Measurements from ENCODE around the gene EPB41L3. TPM values are rescaled to one million over a fixed set of nuclear protein-coding genes. Genes with fewer than 3 reads are reported as not detected.
"Not testable (repeated sequence)": the region's sequence is repeated elsewhere in the genome, so short reads cannot be mapped to it uniquely, and the experiment has no call there.

The EPB41L3 gene
- total RNA-seq, 2 experiments from 2014 or later, result 0.31 TPM; not detected in 1

DNA sequence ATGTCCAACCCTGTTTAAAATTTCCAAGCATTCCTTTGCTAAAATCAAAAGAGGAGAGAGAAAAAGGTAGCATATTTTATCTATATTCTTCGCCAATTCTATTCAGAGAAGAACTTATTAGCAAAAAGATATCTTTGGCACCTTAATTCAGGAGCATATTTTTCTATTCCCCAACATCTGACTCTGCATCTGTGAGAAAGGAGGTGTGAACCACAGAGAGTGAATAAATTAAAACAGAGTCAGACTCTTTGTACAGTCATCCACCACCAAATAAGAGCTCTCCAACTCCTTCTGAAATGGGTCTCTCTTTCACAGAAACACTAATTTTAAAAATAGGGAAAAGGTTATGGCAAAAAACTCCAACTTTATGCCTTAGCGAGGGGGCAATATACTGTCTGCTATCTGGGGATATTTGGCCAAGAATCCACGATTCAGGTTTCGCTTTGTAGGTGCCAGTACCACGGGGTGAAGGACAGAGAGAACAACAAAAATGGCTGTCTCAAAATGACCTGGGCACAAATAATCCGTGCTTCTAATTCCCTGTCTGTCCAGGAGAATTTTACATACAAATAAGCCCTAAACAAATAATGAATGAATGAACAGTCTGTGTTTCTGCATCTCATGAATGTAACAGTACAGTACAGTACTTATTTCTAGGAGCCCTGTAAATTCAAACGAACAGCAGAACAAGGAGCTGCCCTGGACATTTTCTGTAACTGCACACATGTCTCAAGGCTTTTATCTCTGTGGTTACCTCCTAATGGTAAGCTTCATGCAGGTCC, 43.4 kb downstream of the EPB41L3 start:
- no peak for ATAC-seq
- no peaks in the 10 kb centered on the region for H3K36me3 Mint-ChIP-seq (ENCODE audit: low read depth)
- CTCF ChIA-PET, result no interaction called here

DNA sequence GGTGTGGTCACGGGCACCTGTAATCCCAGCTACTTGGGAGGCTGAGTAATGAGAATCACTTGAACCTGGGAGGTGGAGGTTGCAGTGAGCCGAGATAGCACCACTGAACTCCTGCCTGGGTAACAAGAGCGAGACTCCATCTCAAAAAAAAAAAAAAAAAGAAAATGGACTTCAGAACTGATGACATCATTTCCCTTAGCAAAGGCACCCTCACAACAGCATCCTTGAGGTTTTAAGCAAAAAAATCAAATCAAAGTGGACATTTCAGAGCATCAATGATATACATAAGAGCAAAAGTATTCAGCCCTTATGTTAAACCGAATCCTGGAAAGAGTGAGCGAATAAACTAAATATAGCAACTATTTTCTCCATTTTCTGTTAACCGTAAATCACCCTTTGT, 45.3 kb downstream of the EPB41L3 start:
- Mint-ChIP-seq H3K36me3 (ENCODE audit: low read depth) (no peaks in the 10 kb centered on the region), H3K9me3 (no peaks in the 10 kb centered on the region), H3K27ac (no peak overlapping the region), H3K4me3 (no peak overlapping the region), H3K27me3 (peaks cover 13% of the 10 kb centered on the region), H3K4me1 (ENCODE audit: low read depth) (no peaks in the 10 kb centered on the region)
- POLR2A ChIA-PET, result no interaction called here
- no peak for ATAC-seq
- TF ChIP-seq, protein P1, sequence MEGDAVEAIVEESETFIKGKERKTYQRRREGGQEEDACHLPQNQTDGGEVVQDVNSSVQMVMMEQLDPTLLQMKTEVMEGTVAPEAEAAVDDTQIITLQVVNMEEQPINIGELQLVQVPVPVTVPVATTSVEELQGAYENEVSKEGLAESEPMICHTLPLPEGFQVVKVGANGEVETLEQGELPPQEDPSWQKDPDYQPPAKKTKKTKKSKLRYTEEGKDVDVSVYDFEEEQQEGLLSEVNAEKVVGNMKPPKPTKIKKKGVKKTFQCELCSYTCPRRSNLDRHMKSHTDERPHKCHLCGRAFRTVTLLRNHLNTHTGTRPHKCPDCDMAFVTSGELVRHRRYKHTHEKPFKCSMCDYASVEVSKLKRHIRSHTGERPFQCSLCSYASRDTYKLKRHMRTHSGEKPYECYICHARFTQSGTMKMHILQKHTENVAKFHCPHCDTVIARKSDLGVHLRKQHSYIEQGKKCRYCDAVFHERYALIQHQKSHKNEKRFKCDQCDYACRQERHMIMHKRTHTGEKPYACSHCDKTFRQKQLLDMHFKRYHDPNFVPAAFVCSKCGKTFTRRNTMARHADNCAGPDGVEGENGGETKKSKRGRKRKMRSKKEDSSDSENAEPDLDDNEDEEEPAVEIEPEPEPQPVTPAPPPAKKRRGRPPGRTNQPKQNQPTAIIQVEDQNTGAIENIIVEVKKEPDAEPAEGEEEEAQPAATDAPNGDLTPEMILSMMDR (IDR thresholded peaks at IDR 0.05), result no peak
- intact Hi-C loops (cut with micrococcal nuclease), result no loop called here
- CTCF ChIA-PET, result no interaction called here
- no peak for DNase-seq

More for the DNA sequence above, 43.4 kb downstream of the EPB41L3 start:
- H3K27ac Mint-ChIP-seq, result no peak overlapping the region
- TF ChIP-seq, protein P1 (IDR thresholded peaks at IDR 0.05), result no peak
- no peak overlapping the region for H3K4me3 Mint-ChIP-seq
- no peak for DNase-seq
- no peaks in the 10 kb centered on the region for H3K9me3 Mint-ChIP-seq
- intact Hi-C loops (cut with micrococcal nuclease), result no loop called here
- H3K4me1 Mint-ChIP-seq (ENCODE audit: low read depth), result no peaks in the 10 kb centered on the region
- POLR2A ChIA-PET, result no interaction called here
- H3K27me3 Mint-ChIP-seq, result peaks cover 9% of the 10 kb centered on the region

GRCh38 chr18:5496305-5496704, 47.5 kb downstream of the EPB41L3 start:
- ChIA-PET CTCF (no interaction called here), POLR2A (no interaction called here)
- Mint-ChIP-seq H3K27ac (no peak overlapping the region), H3K4me1 (ENCODE audit: low read depth) (no peaks in the 10 kb centered on the region), H3K27me3 (peaks cover 15% of the 10 kb centered on the region), H3K9me3 (no peaks in the 10 kb centered on the region), H3K36me3 (ENCODE audit: low read depth) (no peaks in the 10 kb centered on the region), H3K4me3 (no peak overlapping the region)
- TF ChIP-seq, protein P1 (IDR thresholded peaks at IDR 0.05), result no peak
- DNase-seq (no peak), ATAC-seq (no peak)
- intact Hi-C loops (cut with micrococcal nuclease), result no loop called here

DNA sequence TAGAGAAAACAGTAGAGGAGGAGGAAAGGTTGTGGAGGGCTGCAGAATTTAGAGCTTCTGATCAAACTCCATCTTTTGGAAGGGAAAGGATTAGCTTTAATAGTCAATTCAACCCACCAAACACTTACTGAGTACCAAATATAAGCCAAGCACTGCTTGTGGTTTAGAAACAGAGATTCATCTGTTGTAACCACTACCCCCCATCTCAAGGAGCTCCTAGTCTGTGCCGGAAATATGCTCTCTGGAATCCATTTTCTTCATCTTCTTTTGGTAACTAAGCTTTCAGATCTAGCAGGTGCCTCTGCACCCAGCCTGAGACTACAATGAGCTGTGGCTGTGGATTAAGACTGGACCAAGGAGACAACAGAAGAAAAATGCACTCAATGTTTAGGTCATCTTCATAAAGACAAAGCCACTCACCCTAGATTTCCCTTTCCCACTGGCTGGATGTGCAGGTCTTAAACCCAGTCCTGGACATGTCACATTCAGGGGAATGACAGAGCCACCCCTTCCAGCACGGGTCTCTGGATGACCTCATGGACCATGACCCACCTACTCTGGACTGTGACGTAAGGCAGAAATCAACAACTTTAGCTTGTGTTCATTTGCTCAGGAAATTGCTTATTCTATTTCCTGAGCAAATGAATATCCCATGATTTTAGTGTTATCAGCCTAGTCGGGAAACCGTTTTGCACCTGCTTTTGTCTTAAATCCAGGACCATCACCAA, 52.9 kb downstream of the EPB41L3 start:
- Mint-ChIP-seq H3K4me3 (no peak overlapping the region), H3K27ac (no peak overlapping the region), H3K27me3 (peaks cover 12% of the 10 kb centered on the region), H3K9me3 (peaks cover 3% of the 10 kb centered on the region), H3K36me3 (ENCODE audit: low read depth) (no peaks in the 10 kb centered on the region), H3K4me1 (ENCODE audit: low read depth) (no peaks in the 10 kb centered on the region)
- DNase-seq (no peak), ATAC-seq (no peak)
- intact Hi-C loops (cut with micrococcal nuclease), result no loop called here
- TF ChIP-seq, protein P1 (IDR thresholded peaks at IDR 0.05), result no peak
- POLR2A ChIA-PET, result no interaction called here
- CTCF ChIA-PET, result no interaction called here

DNA sequence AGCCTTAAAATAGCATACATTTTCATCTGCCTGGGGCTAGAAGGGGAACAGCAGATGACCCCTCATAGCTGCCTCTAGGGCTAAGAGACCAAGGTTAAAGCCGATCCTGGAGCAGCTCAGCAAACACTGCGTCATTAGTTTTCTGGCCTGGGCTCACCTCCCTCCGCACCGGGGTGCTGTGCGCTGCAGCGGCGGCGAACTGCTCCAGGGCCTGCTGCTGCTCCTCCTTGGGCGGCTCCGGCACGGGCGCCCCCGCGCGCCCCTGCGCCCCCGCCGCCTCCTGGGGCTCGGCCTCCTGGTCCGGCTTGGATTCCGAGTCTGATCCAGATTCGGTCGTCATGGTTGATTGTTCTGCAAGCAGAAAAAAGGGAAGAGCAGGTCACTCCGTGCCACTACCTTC, 55.0 kb downstream of the EPB41L3 start:
- POLR2A ChIA-PET, result no interaction called here
- peaks cover 3% of the 10 kb centered on the region for H3K9me3 Mint-ChIP-seq
- ATAC-seq, result no peak
- H3K4me3 Mint-ChIP-seq, result no peak overlapping the region
- H3K27me3 Mint-ChIP-seq, result peaks cover 13% of the 10 kb centered on the region
- no peak overlapping the region for H3K27ac Mint-ChIP-seq
- CTCF ChIA-PET, result no interaction called here
- DNase-seq, result no peak
- no peaks in the 10 kb centered on the region for H3K4me1 Mint-ChIP-seq (ENCODE audit: low read depth)
- no peaks in the 10 kb centered on the region for H3K36me3 Mint-ChIP-seq (ENCODE audit: low read depth)
- intact Hi-C loops (cut with micrococcal nuclease), result no loop called here
- TF ChIP-seq, protein P1 (IDR thresholded peaks at IDR 0.05), result no peak

GRCh38 chr18:5488044-5488443, 55.8 kb downstream of the EPB41L3 start:
- H3K36me3 Mint-ChIP-seq (ENCODE audit: low read depth); H3K4me3 Mint-ChIP-seq; DNase-seq; ATAC-seq; CTCF ChIA-PET; intact Hi-C loops (cut with micrococcal nuclease); POLR2A ChIA-PET; H3K4me1 Mint-ChIP-seq (ENCODE audit: low read depth); H3K27ac Mint-ChIP-seq; H3K9me3 Mint-ChIP-seq: not testable (repeated sequence)
- peaks cover 11% of the 10 kb centered on the region for H3K27me3 Mint-ChIP-seq
